Caco-2 (cell line): ENCODE results near the gene THEMIS2. TPM values are rescaled to one million over a fixed set of nuclear protein-coding genes. Genes with fewer than 3 reads are reported as not detected.

Source experiments
- BruUV-seq: library from RNA; stranded (reverse); fragments of 400-500 nt; replicated peaks from 2 replicates; lab custom pipeline; 2021; lab: Mats Ljungman, UMichigan
- CTCF ChIA-PET: fragments of 300-600 bp; sonication (Branson Sonifier 250); formaldehyde crosslinking; loops from one replicate; lab custom pipeline; 2022; ENCODE audit warnings: antibody characterized with exemption; lab: Charles Lee
- POLR2A ChIA-PET: fragments of 300-600 bp; sonication (Branson Sonifier 250); formaldehyde crosslinking; loops from one replicate; lab custom pipeline; 2022; ENCODE audit warnings: antibody characterized with exemption; lab: Charles Lee
- DNase-seq, 2 experiments: peaks; one replicate each; pipeline versions ENCODE4 v3.0.0 to v3.0.0-alpha.2; 2020 to 2022
- H3K27me3 ChIP-seq: replicated peaks from 2 replicates; pipeline ENCODE4 v1.6.0; 2011; ENCODE audit warnings: low read length; ENCODE audit not compliant: control insufficient read depth, insufficient read depth
- H3K36me3 ChIP-seq: 2 replicates; pipeline ENCODE4 v1.5.1; 2011; ENCODE audit warnings: low read length; ENCODE audit not compliant: control insufficient read depth, insufficient read depth
- H3K4me1 ChIP-seq: fragments of 250-450 bp; sonication (Bioruptor Pico); 2 replicates; pipeline ENCODE4 v1.5.1; 2020; ENCODE audit warnings: mild to moderate bottlenecking
- H3K4me3 ChIP-seq: 2 replicates; pipeline ENCODE4 v1.5.1; 2011; ENCODE audit warnings: low read depth, mild to moderate bottlenecking, control low read depth, low read length
- H3K9me3 ChIP-seq: fragments of 250-450 bp; sonication (Bioruptor Pico); 2 replicates; pipeline ENCODE4 v1.5.1; 2020; ENCODE audit warnings: mild to moderate bottlenecking, moderate library complexity
- H3K27ac Mint-ChIP-seq: one replicate; pipeline ENCODE4 v1.8.0; 2022; ENCODE audit warnings: mixed read lengths; ENCODE audit not compliant: unreplicated experiment
- H3K27me3 Mint-ChIP-seq: one replicate; pipeline ENCODE4 v1.8.0; 2022; ENCODE audit warnings: mixed read lengths; ENCODE audit not compliant: insufficient read depth, unreplicated experiment
- H3K36me3 Mint-ChIP-seq: one replicate; pipeline ENCODE4 v1.8.0; 2022; ENCODE audit warnings: mild to moderate bottlenecking, mixed read lengths; ENCODE audit not compliant: insufficient read depth, unreplicated experiment
- H3K4me1 Mint-ChIP-seq: one replicate; pipeline ENCODE4 v1.8.0; 2022; ENCODE audit warnings: low read depth, mixed read lengths; ENCODE audit not compliant: unreplicated experiment
- H3K4me3 Mint-ChIP-seq: one replicate; pipeline ENCODE4 v1.8.0; 2022; ENCODE audit warnings: mild to moderate bottlenecking, moderate library complexity, mixed read lengths; ENCODE audit not compliant: unreplicated experiment
- H3K9me3 Mint-ChIP-seq: one replicate; pipeline ENCODE4 v1.8.0; 2022; ENCODE audit warnings: mixed read lengths; ENCODE audit not compliant: unreplicated experiment
- intact Hi-C: fragments of 100-400 bp; cut with micrococcal nuclease; formaldehyde crosslinking; loops from one replicate; pipeline ENCODE4 v1.10.0; 2022; ENCODE audit not compliant: unreplicated experiment
- total RNA-seq: library from RNA; stranded (reverse); gene quantifications from 2 replicates; pipeline ENCODE4 v1.2.3, GENCODE V29; 2022
- TF ChIP-seq, protein P1 (sequence below), 2 experiments: fragments of 200-600 bp in 1 of 2; IDR thresholded peaks; 1 replicate in 1 of 2; 2 replicates in 1 of 2; pipeline versions ENCODE4 v1.5.1 to v1.8.0; 2011 to 2022; ENCODE audit warnings: antibody characterized with exemption in 1 of 2, control low read depth in 1 of 2, inconsistent platforms in 1 of 2, low read depth in 1 of 2, low read length in 1 of 2, mild to moderate bottlenecking in 1 of 2, moderate library complexity in 1 of 2; ENCODE audit not compliant: insufficient read depth in 1 of 2, severe bottlenecking in 1 of 2, unreplicated experiment in 1 of 2

The THEMIS2 gene
- total RNA-seq, 1 experiment from 2014 or later = 0.59 TPM

DNA sequence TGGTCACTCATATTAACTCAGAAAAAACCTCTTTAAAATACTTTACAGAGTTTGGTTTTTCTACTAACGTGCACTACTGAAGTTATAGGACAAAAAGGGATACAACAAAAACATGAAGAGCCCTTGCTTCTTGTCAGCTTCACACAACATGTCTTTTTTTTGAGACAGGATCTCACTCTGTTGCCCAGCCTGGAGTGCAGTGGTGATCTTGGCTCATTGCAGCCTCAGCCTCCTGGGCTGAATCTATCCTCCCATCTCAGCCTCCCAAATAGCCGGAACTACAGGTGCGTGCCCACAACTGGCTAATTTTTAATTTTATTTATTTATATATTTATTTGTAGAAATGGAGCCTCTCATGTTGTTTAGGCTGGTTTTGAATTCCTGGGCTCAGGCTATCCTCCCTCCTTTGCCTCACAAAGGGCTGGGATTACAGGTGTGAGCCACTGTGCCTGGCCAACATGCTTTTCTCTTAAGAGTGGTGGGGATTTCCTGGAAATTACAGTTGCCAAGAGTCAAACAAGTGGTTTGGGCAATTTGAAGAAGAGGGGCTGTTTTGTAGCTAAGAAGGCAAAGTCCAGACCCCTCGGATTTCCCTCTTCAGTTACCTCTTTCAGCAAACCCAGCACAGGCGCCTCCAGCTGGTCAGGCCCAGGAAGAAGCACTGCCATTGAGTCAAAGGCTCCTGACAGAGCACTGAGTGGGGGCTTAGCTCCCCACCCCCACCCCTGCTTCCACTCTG lies 56.0 kb downstream of the THEMIS2 start:
- no TSS peak for BruUV-seq
- no peaks in the 10 kb centered on the region for H3K4me1 ChIP-seq
- ChIA-PET POLR2A (no interaction called here), CTCF (no interaction called here)
- Mint-ChIP-seq H3K27ac (no peak overlapping the region), H3K9me3 (no peaks in the 10 kb centered on the region), H3K4me1 (no peaks in the 10 kb centered on the region), H3K27me3 (no peaks in the 10 kb centered on the region), H3K36me3 (no peaks in the 10 kb centered on the region), H3K4me3 (no peak overlapping the region)
- H3K9me3 ChIP-seq = no peaks in the 10 kb centered on the region
- intact Hi-C loops = no loop called here
- H3K27me3 ChIP-seq = no peaks in the 10 kb centered on the region
- no peaks in the 10 kb centered on the region for H3K36me3 ChIP-seq
- TF ChIP-seq, protein P1, sequence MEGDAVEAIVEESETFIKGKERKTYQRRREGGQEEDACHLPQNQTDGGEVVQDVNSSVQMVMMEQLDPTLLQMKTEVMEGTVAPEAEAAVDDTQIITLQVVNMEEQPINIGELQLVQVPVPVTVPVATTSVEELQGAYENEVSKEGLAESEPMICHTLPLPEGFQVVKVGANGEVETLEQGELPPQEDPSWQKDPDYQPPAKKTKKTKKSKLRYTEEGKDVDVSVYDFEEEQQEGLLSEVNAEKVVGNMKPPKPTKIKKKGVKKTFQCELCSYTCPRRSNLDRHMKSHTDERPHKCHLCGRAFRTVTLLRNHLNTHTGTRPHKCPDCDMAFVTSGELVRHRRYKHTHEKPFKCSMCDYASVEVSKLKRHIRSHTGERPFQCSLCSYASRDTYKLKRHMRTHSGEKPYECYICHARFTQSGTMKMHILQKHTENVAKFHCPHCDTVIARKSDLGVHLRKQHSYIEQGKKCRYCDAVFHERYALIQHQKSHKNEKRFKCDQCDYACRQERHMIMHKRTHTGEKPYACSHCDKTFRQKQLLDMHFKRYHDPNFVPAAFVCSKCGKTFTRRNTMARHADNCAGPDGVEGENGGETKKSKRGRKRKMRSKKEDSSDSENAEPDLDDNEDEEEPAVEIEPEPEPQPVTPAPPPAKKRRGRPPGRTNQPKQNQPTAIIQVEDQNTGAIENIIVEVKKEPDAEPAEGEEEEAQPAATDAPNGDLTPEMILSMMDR (IDR thresholded peaks at IDR 0.05; ENCODE audit: insufficient read depth in 1 of 2, low read depth in 1 of 2, low read length in 1 of 2, severe bottlenecking in 1 of 2, unreplicated experiment in 1 of 2) = no peak
- DNase-seq = no peak
- H3K4me3 ChIP-seq = no peak overlapping the region

DNA sequence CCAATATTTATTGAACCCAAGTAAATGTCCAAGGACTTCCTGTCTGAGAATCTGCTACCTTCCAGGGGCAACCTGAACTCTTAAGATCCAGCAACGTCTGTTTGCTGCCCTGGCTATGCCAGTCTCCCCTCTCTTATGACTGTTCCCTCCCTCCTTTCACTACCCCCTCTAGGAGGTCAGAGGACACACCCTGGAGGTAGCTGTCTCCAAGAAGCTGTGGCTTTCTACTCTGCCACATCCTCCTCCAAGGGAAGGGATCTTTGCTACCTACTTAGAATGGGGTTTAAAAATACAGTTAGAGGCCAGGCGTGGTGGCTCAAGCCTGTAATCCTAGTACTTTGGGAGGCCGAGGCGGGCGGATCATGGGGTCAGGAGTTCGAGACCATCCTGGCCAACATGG lies 58.8 kb downstream of the THEMIS2 start:
- Mint-ChIP-seq H3K4me1 (peaks cover 12% of the 10 kb centered on the region), H3K27ac (no peak overlapping the region), H3K4me3 (no peak overlapping the region), H3K36me3 (peaks cover 12% of the 10 kb centered on the region), H3K27me3 (no peaks in the 10 kb centered on the region), H3K9me3 (no peaks in the 10 kb centered on the region)
- intact Hi-C loops = no loop called here
- TF ChIP-seq, protein P1 (IDR thresholded peaks at IDR 0.05; ENCODE audit: insufficient read depth in 1 of 2, low read depth in 1 of 2, low read length in 1 of 2, severe bottlenecking in 1 of 2, unreplicated experiment in 1 of 2) = no peak
- H3K4me3 ChIP-seq = no peak overlapping the region
- no peaks in the 10 kb centered on the region for H3K27me3 ChIP-seq
- CTCF ChIA-PET = no interaction called here
- no peaks in the 10 kb centered on the region for H3K9me3 ChIP-seq
- no TSS peak for BruUV-seq
- H3K4me1 ChIP-seq = no peaks in the 10 kb centered on the region; the same call in 1 of the 2 replicates
- no peak for DNase-seq
- POLR2A ChIA-PET = no interaction called here
- H3K36me3 ChIP-seq = no peaks in the 10 kb centered on the region

DNA sequence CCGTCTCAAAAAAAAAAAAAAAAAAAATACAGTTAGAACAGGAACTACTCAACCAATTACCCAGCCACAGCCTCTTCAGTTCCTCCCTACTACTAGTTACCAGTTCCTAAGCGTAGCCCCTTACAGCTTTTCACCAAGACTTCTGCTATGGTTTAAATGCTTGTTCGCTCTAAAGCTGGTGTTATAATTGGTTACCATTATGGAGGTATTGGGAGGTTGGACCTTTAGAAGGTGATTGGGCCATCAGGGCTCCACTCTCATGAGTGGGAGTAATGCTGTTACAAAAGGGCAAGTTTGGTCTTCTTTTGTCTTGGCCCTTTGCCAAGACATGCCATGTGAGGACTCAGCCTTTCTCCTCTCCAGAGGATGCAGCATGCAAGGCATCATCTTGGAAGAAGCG lies 59.4 kb downstream of the THEMIS2 start:
- H3K27me3 Mint-ChIP-seq = no peaks in the 10 kb centered on the region
- BruUV-seq = no TSS peak
- Histone ChIP-seq H3K4me3 (no peak overlapping the region), H3K4me1 (no peaks in the 10 kb centered on the region; the same call in 1 of the 2 replicates), H3K9me3 (no peaks in the 10 kb centered on the region), H3K36me3 (no peaks in the 10 kb centered on the region), H3K27me3 (no peaks in the 10 kb centered on the region)
- CTCF ChIA-PET = no interaction called here
- TF ChIP-seq, protein P1 (IDR thresholded peaks at IDR 0.05; ENCODE audit: insufficient read depth in 1 of 2, low read depth in 1 of 2, low read length in 1 of 2, severe bottlenecking in 1 of 2, unreplicated experiment in 1 of 2) = no peak
- H3K4me3 Mint-ChIP-seq = no peak overlapping the region
- H3K9me3 Mint-ChIP-seq = no peaks in the 10 kb centered on the region
- no peak for DNase-seq
- intact Hi-C loops = no loop called here
- H3K36me3 Mint-ChIP-seq = peaks cover 12% of the 10 kb centered on the region
- no peak overlapping the region for H3K27ac Mint-ChIP-seq
- peaks cover 12% of the 10 kb centered on the region for H3K4me1 Mint-ChIP-seq
- POLR2A ChIA-PET = no interaction called here
